HUES48 (cell line): ENCODE measurements around the gene GCFC2.

ENCODE experiments used
- H3K27ac ChIP-seq: one replicate; pipeline ENCODE4 v1.7.0; 2013; ENCODE audit warnings: low read depth, low read length, inconsistent platforms
- H3K27me3 ChIP-seq: 2 replicates; pipeline ENCODE4 v1.6.1; 2013; ENCODE audit warnings: mild to moderate bottlenecking, low read length; ENCODE audit not compliant: control insufficient read depth, insufficient read depth
- H3K36me3 ChIP-seq: 2 replicates; pipeline ENCODE4 v1.6.1; 2013; ENCODE audit warnings: low read length; ENCODE audit not compliant: control insufficient read depth, insufficient read depth
- H3K4me1 ChIP-seq: 2 replicates; pipeline ENCODE4 v1.6.1; 2013; ENCODE audit warnings: mild to moderate bottlenecking, low read length; ENCODE audit not compliant: control insufficient read depth, insufficient read depth
- H3K4me3 ChIP-seq: 2 replicates; pipeline ENCODE4 v1.5.1; 2013; ENCODE audit warnings: mild to moderate bottlenecking, low read depth, low read length
- H3K9ac ChIP-seq: 2 replicates; pipeline ENCODE4 v1.6.1; 2013; ENCODE audit warnings: mild to moderate bottlenecking, low read depth, low read length, moderate library complexity
- H3K9me3 ChIP-seq: 2 replicates; pipeline ENCODE4 v1.6.1; 2013; ENCODE audit warnings: low read length; ENCODE audit not compliant: control insufficient read depth, insufficient read depth

The GCFC2 gene

GRCh38 chr2:75627902-75628504, 82.7 kb downstream of the GCFC2 start:
- no peaks in the 10 kb centered on the region for H3K9me3 ChIP-seq
- no peaks in the 10 kb centered on the region for H3K36me3 ChIP-seq
- H3K27me3 ChIP-seq, result no peaks in the 10 kb centered on the region
- no peak overlapping the region for H3K9ac ChIP-seq
- H3K27ac ChIP-seq, result no peak overlapping the region
- no peaks in the 10 kb centered on the region for H3K4me1 ChIP-seq
- no peak overlapping the region for H3K4me3 ChIP-seq

- Histone ChIP-seq H3K4me1 (no peaks in the 10 kb centered on the region), H3K4me3 (no peak overlapping the region), H3K27me3 (no peaks in the 10 kb centered on the region), H3K27ac (no peak overlapping the region), H3K9ac (no peak overlapping the region), H3K9me3 (no peaks in the 10 kb centered on the region), H3K36me3 (no peaks in the 10 kb centered on the region)
These were observed 87.8 kb downstream of the GCFC2 start for GRCh38 chr2:75622929-75623328.

- Histone ChIP-seq H3K27ac (no peak overlapping the region), H3K36me3 (no peaks in the 10 kb centered on the region), H3K27me3 (no peaks in the 10 kb centered on the region), H3K4me1 (no peaks in the 10 kb centered on the region), H3K9me3 (no peaks in the 10 kb centered on the region), H3K9ac (no peak overlapping the region), H3K4me3 (no peak overlapping the region)
These were observed 88.2 kb downstream of the GCFC2 start for GRCh38 chr2:75622500-75622899.

GRCh38 chr2:75621228-75621627, 89.5 kb downstream of the GCFC2 start:
- Histone ChIP-seq H3K9me3 (no peaks in the 10 kb centered on the region), H3K4me1 (no peaks in the 10 kb centered on the region), H3K27ac (no peak overlapping the region), H3K9ac (no peak overlapping the region), H3K4me3 (no peak overlapping the region), H3K27me3 (no peaks in the 10 kb centered on the region), H3K36me3 (no peaks in the 10 kb centered on the region)

GRCh38 chr2:75619956-75620740, 90.6 kb downstream of the GCFC2 start:
- Histone ChIP-seq H3K4me1 (no peaks in the 10 kb centered on the region), H3K4me3 (no peak overlapping the region), H3K27me3 (no peaks in the 10 kb centered on the region), H3K9me3 (no peaks in the 10 kb centered on the region), H3K27ac (no peak overlapping the region), H3K36me3 (no peaks in the 10 kb centered on the region), H3K9ac (no peak overlapping the region)

GRCh38 chr2:75616933-75617332, 93.8 kb downstream of the GCFC2 start:
- Histone ChIP-seq H3K4me3 (no peak overlapping the region), H3K9me3 (no peaks in the 10 kb centered on the region), H3K27ac (no peak overlapping the region), H3K4me1 (no peaks in the 10 kb centered on the region), H3K9ac (no peak overlapping the region), H3K27me3 (no peaks in the 10 kb centered on the region), H3K36me3 (no peaks in the 10 kb centered on the region)

- Histone ChIP-seq H3K4me1 (no peaks in the 10 kb centered on the region), H3K9ac (no peak overlapping the region), H3K4me3 (no peak overlapping the region), H3K9me3 (no peaks in the 10 kb centered on the region), H3K27ac (no peak overlapping the region), H3K36me3 (no peaks in the 10 kb centered on the region), H3K27me3 (no peaks in the 10 kb centered on the region)
These were observed 94.3 kb downstream of the GCFC2 start for GRCh38 chr2:75616406-75616805.

GRCh38 chr2:75614162-75614651, 96.5 kb downstream of the GCFC2 start:
- no peak overlapping the region for H3K4me3 ChIP-seq

GRCh38 chr2:75612862-75613243, 97.9 kb downstream of the GCFC2 start:
- H3K4me1 ChIP-seq, result peaks cover 11% of the 10 kb centered on the region
- no peaks in the 10 kb centered on the region for H3K36me3 ChIP-seq
- H3K27me3 ChIP-seq, result no peaks in the 10 kb centered on the region
- no peak overlapping the region for H3K9ac ChIP-seq
- H3K9me3 ChIP-seq, result no peaks in the 10 kb centered on the region
- no peak overlapping the region for H3K27ac ChIP-seq
- H3K4me3 ChIP-seq, result no peak overlapping the region

More at GRCh38 chr2:75614162-75614651, 96.5 kb downstream of the GCFC2 start:
- H3K4me1 ChIP-seq, result no peaks in the 10 kb centered on the region
- H3K9ac ChIP-seq, result no peak overlapping the region
- no peaks in the 10 kb centered on the region for H3K36me3 ChIP-seq
- H3K27ac ChIP-seq, result no peak overlapping the region
- no peaks in the 10 kb centered on the region for H3K27me3 ChIP-seq
- no peaks in the 10 kb centered on the region for H3K9me3 ChIP-seq
